Fibroblast of skin of scalp (primary cell): Measurements from ENCODE around the gene NFIL3.

ENCODE experiments used
- DNase-seq: peaks from one replicate; pipeline ENCODE4 v3.0.0-alpha.2; 2013

The NFIL3 gene

GRCh38 chr9:91421971-91422757, 1.5 kb downstream of the NFIL3 start:
- peak; percentile 44 for DNase-seq

GRCh38 chr9:91421128-91421765, 2.4 kb downstream of the NFIL3 start:
- DNase-seq, result peak; percentile 55

- no peak for DNase-seq
Measured at GRCh38 chr9:91420501-91421127, 3.0 kb downstream of the NFIL3 start.

- peak; percentile 94 for DNase-seq
Measured at GRCh38 chr9:91419222-91420191, 4.1 kb downstream of the NFIL3 start.

GRCh38 chr9:91418215-91418610, 5.4 kb downstream of the NFIL3 start:
- DNase-seq, result no peak

- DNase-seq, result no peak
Measured at GRCh38 chr9:91417602-91418214, 5.9 kb downstream of the NFIL3 start.

- peak; percentile 67 for DNase-seq
Measured at GRCh38 chr9:91416096-91416712, 7.4 kb downstream of the NFIL3 start.

GRCh38 chr9:91415290-91415689, 8.3 kb downstream of the NFIL3 start:
- no peak for DNase-seq

- no peak for DNase-seq
Measured at GRCh38 chr9:91412941-91413340, 10.7 kb downstream of the NFIL3 start.

- DNase-seq, result no peak
Measured at GRCh38 chr9:91411096-91411771, 12.4 kb downstream of the NFIL3 start.

GRCh38 chr9:91410161-91410560, 13.5 kb downstream of the NFIL3 start:
- no peak for DNase-seq

GRCh38 chr9:91408475-91408874, 15.2 kb downstream of the NFIL3 start:
- no peak for DNase-seq

- no peak for DNase-seq
Measured at GRCh38 chr9:91407580-91408318, 15.9 kb downstream of the NFIL3 start.

- no peak for DNase-seq
Measured at GRCh38 chr9:91405343-91406077, 18.1 kb downstream of the NFIL3 start.

- no peak for DNase-seq
Measured at GRCh38 chr9:91403665-91404543, 19.7 kb downstream of the NFIL3 start.

GRCh38 chr9:91398926-91399325, 24.7 kb downstream of the NFIL3 start:
- DNase-seq, result no peak

GRCh38 chr9:91395553-91396471, 27.8 kb downstream of the NFIL3 start:
- peak; percentile 95 for DNase-seq
